HepG2 (cell line): Measurements from ENCODE around the gene ATE1. TPM values are rescaled to one million over a fixed set of nuclear protein-coding genes. Genes with fewer than 3 reads are reported as not detected.
A peak's percentile ranks its signal among the peaks of the same experiment; 100 is the strongest.

Experiments
- ADNP ChIP-seq: sonication (generic); formaldehyde crosslinking; IDR thresholded peaks from 2 replicates; pipeline ENCODE4 v1.4.0; 2020; ENCODE audit warnings: missing genetic modification reagents
- ARID2 ChIP-seq: sonication (generic); formaldehyde crosslinking; IDR thresholded peaks from 2 replicates; pipeline ENCODE4 v1.8.1; 2022; ENCODE audit warnings: mild to moderate bottlenecking, missing genetic modification reagents, borderline replicate concordance
- FOXK1 ChIP-seq: sonication (generic); formaldehyde crosslinking; IDR thresholded peaks from 2 replicates; pipeline ENCODE4 v1.4.0; 2020; ENCODE audit warnings: low read depth, missing genetic modification reagents, borderline replicate concordance
- GATAD1 ChIP-seq: IDR thresholded peaks from 2 replicates; pipeline ENCODE4 v1.6.1; 2016; ENCODE audit warnings: missing genetic modification reagents, missing compliant biosample characterization
- IKZF4 ChIP-seq: sonication (generic); formaldehyde crosslinking; IDR thresholded peaks from 2 replicates; pipeline ENCODE4 v1.5.1; 2020; ENCODE audit warnings: borderline replicate concordance, mild to moderate bottlenecking, low read depth, missing genetic modification reagents; ENCODE audit errors: not compliant biosample characterization
- NFE2 ChIP-seq: sonication (generic); formaldehyde crosslinking; IDR thresholded peaks from 2 replicates; pipeline ENCODE4 v1.4.0; 2020; ENCODE audit warnings: missing genetic modification reagents
- NONO ChIP-seq, 2 experiments: fragments of 450-650 bp in 1 of 2; sonication (generic) in 1 of 2; formaldehyde crosslinking in 1 of 2; IDR thresholded peaks in 1 of 2; conservative IDR thresholded peaks in 1 of 2; 2 replicates each; pipeline versions ENCODE4 v1.6.1 to v1.8.0; 2017 to 2022; ENCODE audit warnings: mild to moderate bottlenecking in 1 of 2, missing genetic modification reagents in 1 of 2, moderate library complexity in 1 of 2
- PITX1 ChIP-seq: sonication (generic); formaldehyde crosslinking; IDR thresholded peaks from 2 replicates; pipeline ENCODE4 v1.5.1; 2020; ENCODE audit warnings: mild to moderate bottlenecking, missing genetic modification reagents
- POLR2AphosphoS5 ChIP-seq: IDR thresholded peaks from 2 replicates; pipeline ENCODE4 v1.6.1; 2012; ENCODE audit warnings: low read depth, low read length
- SMYD3 ChIP-seq: sonication (generic); formaldehyde crosslinking; IDR thresholded peaks from 2 replicates; pipeline ENCODE4 v1.8.1; 2023; ENCODE audit warnings: mild to moderate bottlenecking, missing genetic modification reagents
- SSRP1 ChIP-seq: IDR thresholded peaks from 2 replicates; pipeline ENCODE4 v1.6.1; 2016; ENCODE audit warnings: control low read depth
- ZFP36L1 ChIP-seq: sonication (generic); formaldehyde crosslinking; IDR thresholded peaks from 2 replicates; pipeline ENCODE4 v1.8.0; 2022; ENCODE audit warnings: mild to moderate bottlenecking, missing genetic modification reagents, moderate library complexity
- ZNF160 ChIP-seq: sonication (generic); formaldehyde crosslinking; IDR thresholded peaks from 2 replicates; pipeline ENCODE4 v1.8.0; 2022; ENCODE audit warnings: mild to moderate bottlenecking, inconsistent platforms, missing genetic modification reagents
- ZNF83 ChIP-seq: sonication (generic); formaldehyde crosslinking; IDR thresholded peaks from 2 replicates; pipeline ENCODE4 v1.4.0; 2020; ENCODE audit warnings: missing genetic modification reagents, mild to moderate bottlenecking, borderline replicate concordance
- polyA plus RNA-seq, 8 experiments: library from polyadenylated mRNA; depleted of rRNA in 3 of 8; stranded (reverse) in 7 of 8; unstranded in 1 of 8; fragments of >200 nt; fragmentation: Illumina TruSeq in 4 of 8; extraction: Trizol in 4 of 8; gene quantifications; 2 replicates each; pipeline versions ENCODE4 v1.2.1 to v1.2.3, GENCODE V29; 2011 to 2016; ENCODE audit warnings: low read depth in 4 of 8, missing spikeins in 1 of 8, mixed read lengths in 1 of 8; ENCODE audit not compliant: insufficient read depth in 1 of 8
- total RNA-seq, 5 experiments: library from RNA; depleted of rRNA; stranded (reverse); fragments of >200 nt; fragmentation: Illumina TruSeq; extraction: Trizol; gene quantifications; 2 replicates each; pipeline ENCODE4 v1.2.3, GENCODE V29; 2016; ENCODE audit warnings: low read depth in 1 of 5
- TF ChIP-seq, protein P1 (sequence below): sonication (generic); formaldehyde crosslinking; IDR thresholded peaks from 2 replicates; pipeline ENCODE4 v1.8.1; 2022; ENCODE audit warnings: low read depth, mild to moderate bottlenecking, missing genetic modification reagents
- TF ChIP-seq, protein P2 (sequence below): sonication (generic); formaldehyde crosslinking; IDR thresholded peaks from 2 replicates; pipeline ENCODE4 v1.5.0; 2020; ENCODE audit warnings: missing genetic modification reagents, mild to moderate bottlenecking, borderline replicate concordance
- TF ChIP-seq, protein P3 (sequence below): IDR thresholded peaks from 2 replicates; pipeline ENCODE4 v1.6.1; 2016
- TF ChIP-seq, protein P4 (sequence below): sonication (generic); formaldehyde crosslinking; IDR thresholded peaks from 2 replicates; pipeline ENCODE4 v1.5.0; 2020; ENCODE audit warnings: missing genetic modification reagents

Gene ATE1
- total and polyA plus RNA-seq, 2 of the 13 experiments (the other 11 are each of a cell fraction or from before 2014, with no cell fraction given) = 17.5 to 42.2 TPM

DNA sequence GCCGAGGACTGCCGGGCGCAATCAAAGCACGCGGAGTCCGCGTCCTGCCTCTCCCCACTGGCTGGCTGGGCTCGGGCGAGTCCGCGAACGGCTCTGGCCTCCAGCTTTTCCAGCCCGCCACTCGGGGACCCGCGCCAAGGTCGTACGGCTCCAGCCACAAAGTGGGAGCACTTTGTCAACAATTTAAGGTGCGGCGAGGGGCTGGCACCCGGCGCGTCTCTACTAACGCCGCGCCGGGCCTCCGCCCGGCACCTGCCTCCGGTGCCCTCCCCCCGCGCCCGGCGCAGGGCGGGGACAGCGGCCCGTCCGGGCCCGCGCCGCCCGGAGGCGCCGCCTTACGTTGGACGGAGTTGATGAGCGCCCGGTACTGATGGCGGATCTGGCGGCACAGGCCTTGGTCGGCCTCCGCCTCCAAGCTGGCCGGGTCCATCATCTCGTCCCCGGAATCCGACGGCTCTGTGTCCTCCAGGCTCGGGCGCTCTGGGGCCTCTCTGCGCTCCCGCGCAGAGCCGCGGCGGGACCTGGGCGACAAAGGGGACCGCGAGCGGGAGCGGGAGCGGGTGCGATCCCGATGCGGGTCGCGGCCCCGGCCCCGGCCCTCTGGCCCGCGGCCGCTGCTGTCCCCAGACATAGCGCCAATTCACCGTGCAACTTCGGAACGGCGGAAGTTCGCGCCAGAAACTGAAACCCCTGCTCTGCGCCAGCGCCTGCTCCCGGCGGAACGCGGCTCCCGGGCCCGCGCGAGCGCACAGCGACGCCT, 46.9 kb upstream of the ATE1 start, which contains the start of gene NSMCE4A (continued):
- TF ChIP-seq, protein P1, sequence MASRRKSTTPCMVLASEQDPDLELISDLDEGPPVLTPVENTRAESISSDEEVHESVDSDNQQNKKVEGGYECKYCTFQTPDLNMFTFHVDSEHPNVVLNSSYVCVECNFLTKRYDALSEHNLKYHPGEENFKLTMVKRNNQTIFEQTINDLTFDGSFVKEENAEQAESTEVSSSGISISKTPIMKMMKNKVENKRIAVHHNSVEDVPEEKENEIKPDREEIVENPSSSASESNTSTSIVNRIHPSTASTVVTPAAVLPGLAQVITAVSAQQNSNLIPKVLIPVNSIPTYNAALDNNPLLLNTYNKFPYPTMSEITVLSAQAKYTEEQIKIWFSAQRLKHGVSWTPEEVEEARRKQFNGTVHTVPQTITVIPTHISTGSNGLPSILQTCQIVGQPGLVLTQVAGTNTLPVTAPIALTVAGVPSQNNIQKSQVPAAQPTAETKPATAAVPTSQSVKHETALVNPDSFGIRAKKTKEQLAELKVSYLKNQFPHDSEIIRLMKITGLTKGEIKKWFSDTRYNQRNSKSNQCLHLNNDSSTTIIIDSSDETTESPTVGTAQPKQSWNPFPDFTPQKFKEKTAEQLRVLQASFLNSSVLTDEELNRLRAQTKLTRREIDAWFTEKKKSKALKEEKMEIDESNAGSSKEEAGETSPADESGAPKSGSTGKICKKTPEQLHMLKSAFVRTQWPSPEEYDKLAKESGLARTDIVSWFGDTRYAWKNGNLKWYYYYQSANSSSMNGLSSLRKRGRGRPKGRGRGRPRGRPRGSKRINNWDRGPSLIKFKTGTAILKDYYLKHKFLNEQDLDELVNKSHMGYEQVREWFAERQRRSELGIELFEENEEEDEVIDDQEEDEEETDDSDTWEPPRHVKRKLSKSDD = no peak
- TF ChIP-seq GATAD1 (CRISPR knock-in tag) (peak; percentile 84), ZNF160 (CRISPR knock-in tag) (no peak), IKZF4 (no peak), ZFP36L1 (CRISPR knock-in tag) (no peak), NFE2 (CRISPR knock-in tag) (no peak), SSRP1 (no peak), PITX1 (no peak), FOXK1 (CRISPR knock-in tag) (no peak), SMYD3 (CRISPR knock-in tag) (0 out of 2 replicates have a peak, but pooled peaks have one; percentile 41), ADNP (no peak), ZNF83 (CRISPR knock-in tag) (no peak), ARID2 (CRISPR knock-in tag) (0 out of 2 replicates have a peak, but pooled peaks have one; percentile 28), POLR2AphosphoS5 (peak; percentile 50), NONO (IDR thresholded peaks at IDR 0.05) (no peak), NONO (CRISPR knock-in tag; conservative IDR thresholded peaks at IDR 0.05) (no peak; the same call in 1 of the 2 replicates)
- TF ChIP-seq, protein P2, sequence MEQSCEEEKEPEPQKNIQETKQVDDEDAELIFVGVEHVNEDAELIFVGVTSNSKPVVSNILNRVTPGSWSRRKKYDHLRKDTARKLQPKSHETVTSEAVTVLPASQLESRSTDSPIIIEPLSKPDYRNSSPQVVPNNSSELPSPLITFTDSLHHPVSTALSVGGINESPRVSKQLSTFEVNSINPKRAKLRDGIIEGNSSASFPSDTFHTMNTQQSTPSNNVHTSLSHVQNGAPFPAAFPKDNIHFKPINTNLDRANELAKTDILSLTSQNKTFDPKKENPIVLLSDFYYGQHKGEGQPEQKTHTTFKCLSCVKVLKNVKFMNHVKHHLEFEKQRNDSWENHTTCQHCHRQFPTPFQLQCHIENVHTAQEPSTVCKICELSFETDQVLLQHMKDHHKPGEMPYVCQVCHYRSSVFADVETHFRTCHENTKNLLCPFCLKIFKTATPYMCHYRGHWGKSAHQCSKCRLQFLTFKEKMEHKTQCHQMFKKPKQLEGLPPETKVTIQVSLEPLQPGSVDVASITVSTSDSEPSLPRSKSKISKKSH = peak; percentile 47; the same call in 1 of the 2 replicates
- TF ChIP-seq, protein P3, sequence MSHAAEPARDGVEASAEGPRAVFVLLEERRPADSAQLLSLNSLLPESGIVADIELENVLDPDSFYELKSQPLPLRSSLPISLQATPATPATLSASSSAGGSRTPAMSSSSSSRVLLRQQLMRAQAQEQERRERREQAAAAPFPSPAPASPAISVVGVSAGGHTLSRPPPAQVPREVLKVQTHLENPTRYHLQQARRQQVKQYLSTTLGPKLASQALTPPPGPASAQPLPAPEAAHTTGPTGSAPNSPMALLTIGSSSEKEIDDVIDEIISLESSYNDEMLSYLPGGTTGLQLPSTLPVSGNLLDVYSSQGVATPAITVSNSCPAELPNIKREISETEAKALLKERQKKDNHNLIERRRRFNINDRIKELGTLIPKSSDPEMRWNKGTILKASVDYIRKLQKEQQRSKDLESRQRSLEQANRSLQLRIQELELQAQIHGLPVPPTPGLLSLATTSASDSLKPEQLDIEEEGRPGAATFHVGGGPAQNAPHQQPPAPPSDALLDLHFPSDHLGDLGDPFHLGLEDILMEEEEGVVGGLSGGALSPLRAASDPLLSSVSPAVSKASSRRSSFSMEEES (CRISPR knock-in tag) = 0 out of 2 replicates have a peak, but pooled peaks have one; percentile 25
- TF ChIP-seq, protein P4, sequence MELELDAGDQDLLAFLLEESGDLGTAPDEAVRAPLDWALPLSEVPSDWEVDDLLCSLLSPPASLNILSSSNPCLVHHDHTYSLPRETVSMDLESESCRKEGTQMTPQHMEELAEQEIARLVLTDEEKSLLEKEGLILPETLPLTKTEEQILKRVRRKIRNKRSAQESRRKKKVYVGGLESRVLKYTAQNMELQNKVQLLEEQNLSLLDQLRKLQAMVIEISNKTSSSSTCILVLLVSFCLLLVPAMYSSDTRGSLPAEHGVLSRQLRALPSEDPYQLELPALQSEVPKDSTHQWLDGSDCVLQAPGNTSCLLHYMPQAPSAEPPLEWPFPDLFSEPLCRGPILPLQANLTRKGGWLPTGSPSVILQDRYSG (CRISPR knock-in tag) = 0 out of 2 replicates have a peak, but pooled peaks have one; percentile 18
